ENCODE data around the gene SNAI3.

The SNAI3 gene

DNA sequence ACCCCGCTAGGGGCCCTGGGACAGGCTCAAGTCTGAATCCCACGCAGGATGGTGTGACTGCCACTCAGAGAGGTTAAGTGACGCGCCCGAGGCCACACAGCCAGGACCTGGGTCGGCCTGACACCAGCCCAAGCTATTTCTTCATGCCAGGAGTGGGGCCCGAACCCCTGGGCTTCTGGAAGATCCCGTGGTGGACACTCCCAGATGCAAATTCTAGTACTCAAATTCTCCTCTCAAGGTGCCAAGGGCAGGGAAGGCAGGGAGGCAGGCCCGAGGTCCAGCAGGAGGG, 42.7 kb downstream of the SNAI3 start:
- Histone ChIP-seq H3K4me3 (ENCODE audit: severe bottlenecking) (no peak overlapping the region), H3K9me3 (ENCODE audit: severe bottlenecking) (no peaks in the 10 kb centered on the region), H3K27ac (ENCODE audit: poor library complexity, severe bottlenecking) (no peak overlapping the region), H3K27me3 (ENCODE audit: insufficient read depth, poor library complexity, severe bottlenecking) (peaks cover 27% of the 10 kb centered on the region), H3K36me3 (ENCODE audit: low read depth) (no peaks in the 10 kb centered on the region), H3K4me1 (ENCODE audit: insufficient read depth, poor library complexity, severe bottlenecking) (no peaks in the 10 kb centered on the region)
- TF ChIP-seq, protein P1, sequence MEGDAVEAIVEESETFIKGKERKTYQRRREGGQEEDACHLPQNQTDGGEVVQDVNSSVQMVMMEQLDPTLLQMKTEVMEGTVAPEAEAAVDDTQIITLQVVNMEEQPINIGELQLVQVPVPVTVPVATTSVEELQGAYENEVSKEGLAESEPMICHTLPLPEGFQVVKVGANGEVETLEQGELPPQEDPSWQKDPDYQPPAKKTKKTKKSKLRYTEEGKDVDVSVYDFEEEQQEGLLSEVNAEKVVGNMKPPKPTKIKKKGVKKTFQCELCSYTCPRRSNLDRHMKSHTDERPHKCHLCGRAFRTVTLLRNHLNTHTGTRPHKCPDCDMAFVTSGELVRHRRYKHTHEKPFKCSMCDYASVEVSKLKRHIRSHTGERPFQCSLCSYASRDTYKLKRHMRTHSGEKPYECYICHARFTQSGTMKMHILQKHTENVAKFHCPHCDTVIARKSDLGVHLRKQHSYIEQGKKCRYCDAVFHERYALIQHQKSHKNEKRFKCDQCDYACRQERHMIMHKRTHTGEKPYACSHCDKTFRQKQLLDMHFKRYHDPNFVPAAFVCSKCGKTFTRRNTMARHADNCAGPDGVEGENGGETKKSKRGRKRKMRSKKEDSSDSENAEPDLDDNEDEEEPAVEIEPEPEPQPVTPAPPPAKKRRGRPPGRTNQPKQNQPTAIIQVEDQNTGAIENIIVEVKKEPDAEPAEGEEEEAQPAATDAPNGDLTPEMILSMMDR (IDR thresholded peaks at IDR 0.05; ENCODE audit: poor library complexity, severe bottlenecking), result no peak
- DNase-seq (ENCODE audit: low spot score), result no peak
- ATAC-seq (ENCODE audit: low read depth), result no peak

DNA sequence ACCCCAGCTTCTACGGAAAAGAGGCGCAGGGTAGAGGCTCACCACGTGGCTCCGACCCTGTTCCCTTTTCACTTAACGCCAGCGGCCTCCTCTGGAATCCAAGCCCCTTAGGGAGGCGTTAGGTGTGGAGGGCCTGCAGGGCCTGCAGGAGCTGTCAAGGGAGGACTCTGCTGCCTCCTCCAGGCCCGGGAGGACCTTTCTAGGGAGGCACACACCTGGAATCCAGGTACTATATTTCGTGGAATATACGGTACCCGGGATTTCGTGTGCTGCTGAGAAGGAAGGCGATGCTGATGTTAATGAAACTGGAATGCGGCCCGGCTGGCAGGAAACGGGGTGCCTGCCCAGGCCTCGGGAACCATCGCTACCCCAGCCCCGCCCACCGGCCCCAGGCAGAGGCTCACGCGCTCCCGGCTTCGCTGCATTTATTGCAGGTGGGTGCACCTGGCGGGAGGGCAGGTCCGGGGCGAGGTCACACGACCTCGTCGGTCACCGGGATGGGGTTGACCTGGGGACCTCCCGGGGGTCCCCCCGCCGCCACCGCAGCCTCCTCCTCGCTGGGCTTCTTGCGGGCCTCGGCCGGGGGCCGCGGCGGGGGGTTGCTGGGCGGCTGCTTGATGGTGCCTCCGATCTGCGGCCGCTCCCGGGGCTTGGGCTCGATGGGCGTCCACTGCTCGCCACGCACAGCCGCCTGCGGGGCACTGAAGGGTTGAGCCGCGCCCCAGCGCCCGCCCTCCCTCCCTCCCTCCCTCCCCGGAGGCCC, 43.2 kb downstream of the SNAI3 start:
- Histone ChIP-seq H3K9me3 (ENCODE audit: severe bottlenecking) (no peaks in the 10 kb centered on the region), H3K4me3 (ENCODE audit: severe bottlenecking) (no peak overlapping the region), H3K27me3 (ENCODE audit: insufficient read depth, poor library complexity, severe bottlenecking) (peaks cover 30% of the 10 kb centered on the region), H3K36me3 (ENCODE audit: low read depth) (no peaks in the 10 kb centered on the region), H3K27ac (ENCODE audit: poor library complexity, severe bottlenecking) (no peak overlapping the region), H3K4me1 (ENCODE audit: insufficient read depth, poor library complexity, severe bottlenecking) (no peaks in the 10 kb centered on the region)
- ATAC-seq (ENCODE audit: low read depth) (no peak), DNase-seq (ENCODE audit: low spot score) (peak; percentile 75)
- TF ChIP-seq, protein P1 (IDR thresholded peaks at IDR 0.05; ENCODE audit: poor library complexity, severe bottlenecking), result no peak

DNA sequence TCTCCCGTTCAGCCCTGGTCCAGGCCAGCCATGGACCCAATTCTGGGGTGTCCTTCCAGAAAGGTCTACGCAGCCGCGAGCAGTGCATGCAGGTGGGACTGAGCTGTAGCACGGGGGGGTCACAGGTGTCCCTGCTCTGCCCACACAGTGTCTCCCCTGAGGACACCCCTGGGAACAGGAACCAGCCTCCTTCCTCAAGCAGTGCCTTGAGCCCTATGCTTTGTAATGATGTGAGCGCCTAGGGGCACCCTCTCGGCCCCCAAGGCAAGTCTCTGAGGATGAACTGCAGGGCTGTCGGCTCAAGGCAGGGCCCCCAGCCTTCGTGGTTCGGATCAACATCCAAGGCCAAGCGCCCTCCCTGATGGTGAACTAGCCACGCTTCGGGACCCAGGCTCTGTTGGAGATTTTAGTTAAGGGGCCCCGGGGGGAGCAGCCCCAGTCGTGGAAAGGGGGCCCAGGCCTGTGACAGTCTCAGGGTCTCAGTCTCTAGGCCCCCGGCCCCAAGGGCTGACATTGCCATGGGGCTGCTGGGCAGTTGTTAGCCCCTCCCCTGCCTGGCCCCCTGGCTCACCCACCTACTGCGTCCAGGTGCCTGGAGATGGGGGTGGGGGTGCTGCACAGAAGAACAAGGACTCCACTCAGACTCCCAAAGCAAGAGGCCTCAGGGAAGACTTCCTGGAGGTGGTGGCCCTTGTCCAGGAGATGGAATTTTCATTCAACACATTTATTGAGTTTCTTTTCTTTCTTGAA, 45.6 kb downstream of the SNAI3 start:
- H3K4me1 ChIP-seq (ENCODE audit: insufficient read depth, poor library complexity, severe bottlenecking), result no peaks in the 10 kb centered on the region
- no peak overlapping the region for H3K4me3 ChIP-seq (ENCODE audit: severe bottlenecking)
- TF ChIP-seq, protein P1 (IDR thresholded peaks at IDR 0.05; ENCODE audit: poor library complexity, severe bottlenecking), result no peak
- DNase-seq (ENCODE audit: low spot score) (peak; percentile 57), ATAC-seq (ENCODE audit: low read depth) (no peak)
- no peak overlapping the region for H3K27ac ChIP-seq (ENCODE audit: poor library complexity, severe bottlenecking)
- no peaks in the 10 kb centered on the region for H3K36me3 ChIP-seq (ENCODE audit: low read depth)
- peaks cover 38% of the 10 kb centered on the region for H3K27me3 ChIP-seq (ENCODE audit: insufficient read depth, poor library complexity, severe bottlenecking)
- H3K9me3 ChIP-seq (ENCODE audit: severe bottlenecking), result no peaks in the 10 kb centered on the region

DNA sequence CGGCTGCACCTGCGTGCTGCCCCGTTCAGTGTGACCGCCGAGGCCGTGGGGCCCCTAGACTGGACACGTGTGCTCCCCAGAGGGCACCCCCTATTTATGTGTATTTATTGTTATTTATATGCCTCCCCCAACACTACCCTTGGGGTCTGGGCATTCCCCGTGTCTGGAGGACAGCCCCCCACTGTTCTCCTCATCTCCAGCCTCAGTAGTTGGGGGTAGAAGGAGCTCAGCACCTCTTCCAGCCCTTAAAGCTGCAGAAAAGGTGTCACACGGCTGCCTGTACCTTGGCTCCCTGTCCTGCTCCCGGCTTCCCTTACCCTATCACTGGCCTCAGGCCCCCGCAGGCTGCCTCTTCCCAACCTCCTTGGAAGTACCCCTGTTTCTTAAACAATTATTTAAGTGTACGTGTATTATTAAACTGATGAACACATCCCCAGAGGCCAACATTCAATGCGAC, 46.2 kb downstream of the SNAI3 start:
- H3K36me3 ChIP-seq (ENCODE audit: low read depth), result no peaks in the 10 kb centered on the region
- H3K4me1 ChIP-seq (ENCODE audit: insufficient read depth, poor library complexity, severe bottlenecking), result no peaks in the 10 kb centered on the region
- DNase-seq (ENCODE audit: low spot score), result no peak
- H3K9me3 ChIP-seq (ENCODE audit: severe bottlenecking), result no peaks in the 10 kb centered on the region
- H3K4me3 ChIP-seq (ENCODE audit: severe bottlenecking), result no peak overlapping the region
- no peak overlapping the region for H3K27ac ChIP-seq (ENCODE audit: poor library complexity, severe bottlenecking)
- peaks cover 38% of the 10 kb centered on the region for H3K27me3 ChIP-seq (ENCODE audit: insufficient read depth, poor library complexity, severe bottlenecking)
- TF ChIP-seq, protein P1 (IDR thresholded peaks at IDR 0.05; ENCODE audit: poor library complexity, severe bottlenecking), result no peak
- no peak for ATAC-seq (ENCODE audit: low read depth)
